HL-60/S4 treated with phorbol 12-myristate 13-acetate at 8.2 ng/mL for 4 days and 3 days (cell line): Measurements from ENCODE around the gene FAM13B.
"Not testable (repeated sequence)": the region's sequence is repeated elsewhere in the genome, so short reads cannot be mapped to it uniquely, and the experiment has no call there.

Experiments used
- in situ Hi-C: fragments of 300-500 bp; cut with MboI; formaldehyde crosslinking; loops from 2 replicates; pipeline ENCODE4 v1.15.0; 2022; ENCODE audit warnings: low sequenced_read_pairs

FAM13B gene

DNA sequence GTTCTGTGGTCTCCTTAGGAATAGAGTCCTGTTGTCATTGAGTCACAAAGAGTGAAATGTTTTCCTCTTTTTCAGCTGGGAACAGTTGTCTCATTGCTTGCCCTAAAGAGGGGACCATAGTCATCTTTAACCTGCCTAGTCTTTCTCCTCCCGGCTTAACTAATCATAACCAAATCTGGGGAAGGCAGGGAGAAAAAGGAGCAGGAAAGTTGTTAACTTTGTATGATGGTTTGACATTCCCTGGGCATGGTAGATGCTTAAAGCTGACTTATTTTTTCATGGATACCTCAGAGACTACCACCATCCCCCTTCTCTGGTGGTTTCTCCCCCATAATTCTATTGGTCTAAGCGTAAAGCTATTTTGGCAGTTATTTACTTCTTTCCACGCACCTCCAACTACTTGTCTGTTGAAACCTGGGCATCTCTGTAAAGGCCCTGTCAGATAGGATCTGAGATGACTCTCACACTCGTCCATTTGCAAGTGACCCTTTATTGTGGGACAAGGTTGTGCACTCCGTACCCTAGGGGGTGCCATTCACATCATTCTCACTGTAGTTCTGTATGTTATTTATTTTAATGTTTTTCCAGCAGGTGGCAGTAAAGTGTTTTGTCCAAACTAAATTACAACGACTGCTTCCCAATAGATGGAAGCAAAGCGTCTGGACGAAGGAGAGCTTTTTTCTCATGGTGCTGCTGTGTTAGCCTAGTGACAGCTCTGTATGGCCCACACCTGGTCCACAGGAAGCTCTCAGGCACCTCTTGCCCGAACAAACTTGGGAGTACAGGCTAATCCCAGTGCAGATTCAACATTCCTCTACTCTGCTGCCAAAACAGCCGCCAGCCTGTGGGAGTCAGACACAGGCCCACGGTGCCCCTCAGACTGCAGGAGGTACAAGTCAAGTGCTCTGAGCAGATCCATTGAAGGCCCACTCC lies 3.0 kb upstream of the FAM13B start:
- in situ Hi-C loops, result no loop called here

DNA sequence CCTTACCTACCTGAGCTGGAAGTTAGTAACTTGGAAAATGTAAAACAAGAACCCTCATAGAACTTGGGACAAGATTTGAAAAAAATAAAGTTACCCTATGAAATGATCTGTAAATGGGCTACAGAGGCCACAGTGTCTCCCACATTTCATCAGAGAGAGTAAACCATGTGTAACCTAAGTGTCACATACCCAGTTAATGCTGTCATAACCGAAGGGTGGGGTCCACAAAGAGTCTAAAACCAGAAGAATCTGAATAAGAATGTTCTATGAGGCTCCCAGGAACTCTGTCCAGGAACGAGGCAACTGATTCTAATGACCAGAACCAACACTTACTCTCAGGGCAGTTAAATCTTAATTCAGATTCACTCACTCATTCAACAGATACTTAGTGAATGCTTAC lies 1.0 kb upstream of the FAM13B start:
- in situ Hi-C loops, result no loop called here

DNA sequence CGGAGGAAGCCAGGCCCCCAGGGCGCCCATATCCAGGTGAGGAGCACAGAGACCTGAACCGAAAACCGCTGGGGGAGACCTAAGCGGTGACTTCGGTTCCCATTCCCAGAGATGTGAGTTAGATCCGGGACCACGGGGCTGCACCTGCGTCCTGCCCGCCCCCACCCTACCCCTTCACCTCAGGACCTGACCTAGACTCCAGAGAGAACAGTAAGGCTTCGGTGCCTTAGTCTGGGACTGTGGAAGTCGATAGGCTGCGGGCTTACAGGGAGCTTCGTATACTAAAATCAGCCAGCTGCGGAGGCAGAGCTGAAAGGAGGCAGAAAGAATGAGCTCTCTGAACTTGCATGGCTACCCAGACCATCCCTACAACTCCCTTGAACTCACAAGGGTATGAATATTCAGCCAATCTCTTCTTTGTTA lies 518 bp upstream of the FAM13B start:
- in situ Hi-C loops, result no loop called here

DNA sequence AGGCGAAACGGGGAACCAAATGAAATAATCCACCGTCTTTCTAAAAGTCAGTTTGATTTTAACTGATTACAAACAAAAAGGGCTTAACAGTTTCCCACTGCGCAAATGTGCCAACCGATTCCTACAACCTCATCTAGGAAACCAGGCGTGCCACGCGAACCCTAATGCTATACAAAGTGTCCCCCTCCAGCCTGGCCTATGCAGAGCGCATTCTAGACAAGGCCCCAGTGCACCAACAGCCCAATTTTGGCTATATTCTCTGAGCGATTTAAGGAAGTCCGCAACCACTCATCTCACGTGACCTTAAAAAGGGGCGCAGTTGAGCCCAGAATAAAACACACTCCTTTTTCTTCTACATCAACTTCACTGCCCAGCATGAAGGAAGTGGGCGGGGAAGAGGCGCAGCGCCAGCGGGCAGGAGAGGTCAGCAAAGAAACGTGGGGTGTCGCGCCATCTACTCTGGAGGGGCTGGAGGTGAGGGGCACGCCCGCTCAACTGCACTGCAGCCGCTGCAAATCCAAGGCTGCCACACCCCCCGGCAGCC lies 779 bp downstream of the FAM13B start:
- in situ Hi-C loops, result no loop called here

DNA sequence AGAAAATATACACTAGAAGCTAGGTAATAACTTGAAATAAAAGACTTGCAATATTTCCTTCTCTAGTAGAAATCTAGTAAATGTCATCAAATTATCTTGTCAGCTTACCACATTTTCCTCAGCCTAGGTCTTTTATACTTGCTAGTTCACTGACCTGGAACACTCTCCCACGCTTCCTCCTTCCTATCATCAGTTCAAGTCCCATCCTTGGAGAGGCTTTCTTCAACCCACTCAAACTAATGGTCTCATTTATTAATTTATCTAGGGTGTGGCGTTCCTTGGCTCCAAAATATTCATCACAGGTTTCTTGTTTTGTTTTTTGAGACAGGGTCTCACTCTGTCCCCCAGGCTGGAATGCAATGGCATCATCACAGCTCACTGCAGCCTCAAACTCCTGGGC lies 2.9 kb downstream of the FAM13B start:
- in situ Hi-C loops, result no loop called here

DNA sequence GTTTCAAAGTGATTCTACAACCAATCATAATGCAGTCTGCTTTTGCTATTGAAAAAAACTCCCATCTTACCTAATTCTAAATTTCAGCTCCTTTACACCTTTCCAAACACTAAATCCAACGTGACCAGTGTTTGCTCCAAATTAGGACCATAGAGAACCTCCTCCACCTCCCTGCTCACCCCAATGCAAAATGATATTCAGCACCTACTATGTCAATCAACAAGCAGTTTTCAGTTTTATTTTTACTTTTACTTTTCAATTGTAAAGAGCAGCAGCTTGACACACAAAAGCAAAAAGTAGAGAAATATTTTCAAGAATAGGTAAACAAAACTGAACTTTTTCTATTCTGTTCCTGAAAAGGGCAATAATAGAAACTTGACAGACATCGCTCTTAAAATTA lies 3.4 kb downstream of the FAM13B start:
- in situ Hi-C loops, result no loop called here

DNA sequence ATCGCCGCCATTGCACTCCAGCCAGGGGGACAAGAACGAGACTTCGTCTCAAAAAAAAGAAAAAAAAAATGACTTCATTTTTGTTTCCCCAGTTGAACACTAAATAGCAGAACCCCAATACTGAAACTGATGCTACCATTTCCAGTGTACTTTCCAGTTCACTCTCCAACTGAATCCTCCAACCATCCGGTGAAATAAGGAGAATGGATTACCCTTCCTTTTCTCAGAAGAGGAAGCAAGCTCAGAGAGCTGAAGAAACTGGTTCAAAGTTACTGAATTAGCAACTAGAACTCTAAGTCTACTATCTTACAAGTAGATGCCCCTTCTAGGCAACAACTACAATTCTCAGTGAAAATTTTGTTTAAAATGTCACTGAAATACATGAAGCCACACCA lies 3.9 kb downstream of the FAM13B start:
- in situ Hi-C loops, result no loop called here

DNA sequence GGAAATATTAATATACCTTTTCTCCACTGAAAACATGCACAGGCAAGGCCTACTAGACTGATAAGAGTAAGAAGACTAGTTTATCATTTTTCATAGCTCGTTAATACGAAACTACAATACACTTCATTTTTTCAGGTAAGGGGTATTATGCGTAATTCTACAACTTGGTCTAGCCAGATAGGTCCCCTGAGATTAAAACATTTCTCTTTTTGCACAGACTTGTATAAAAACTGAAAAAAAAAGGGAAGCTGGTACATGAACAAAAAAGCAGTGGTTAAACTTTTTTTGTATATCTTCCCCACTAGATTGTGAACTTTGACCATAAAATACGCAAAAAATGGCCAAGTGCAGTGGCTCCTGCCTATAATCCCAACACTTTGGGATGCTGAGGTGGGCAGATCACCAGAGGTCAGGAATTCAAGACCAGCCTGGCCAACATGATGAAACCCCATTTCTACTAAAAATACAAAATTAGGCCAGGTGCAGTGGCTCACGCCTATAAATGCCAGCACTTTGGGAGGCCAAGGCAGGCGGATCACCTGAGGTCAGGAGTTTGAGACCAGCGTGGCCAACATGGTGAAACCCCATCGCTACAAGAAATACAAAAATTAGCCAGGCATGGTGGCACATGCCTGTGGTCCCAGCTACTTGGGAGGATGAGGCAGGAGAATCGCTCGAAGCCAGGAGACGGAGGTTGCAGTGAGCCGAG lies 4.5 kb downstream of the FAM13B start:
- in situ Hi-C loops, result not testable (repeated sequence)

DNA sequence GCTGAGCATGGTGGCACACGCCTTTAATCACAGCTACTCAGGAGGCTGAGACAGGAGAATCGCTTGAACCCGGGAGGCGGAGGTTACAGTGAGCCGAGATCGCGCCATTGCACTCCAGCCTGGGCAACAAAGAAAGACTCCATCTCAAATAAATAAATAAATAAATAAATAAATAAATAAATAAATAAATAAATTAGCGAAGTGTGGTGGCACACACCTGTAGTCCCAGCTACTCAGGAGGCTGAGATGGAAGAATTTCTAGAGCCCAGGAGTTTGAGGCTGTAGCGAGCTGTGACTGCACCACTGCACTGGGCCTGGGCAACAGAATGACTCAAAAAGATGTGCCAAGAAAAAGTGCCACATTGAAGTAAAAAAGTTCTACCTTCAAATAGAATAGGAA lies 6.1 kb downstream of the FAM13B start:
- in situ Hi-C loops, result not testable (repeated sequence)

DNA sequence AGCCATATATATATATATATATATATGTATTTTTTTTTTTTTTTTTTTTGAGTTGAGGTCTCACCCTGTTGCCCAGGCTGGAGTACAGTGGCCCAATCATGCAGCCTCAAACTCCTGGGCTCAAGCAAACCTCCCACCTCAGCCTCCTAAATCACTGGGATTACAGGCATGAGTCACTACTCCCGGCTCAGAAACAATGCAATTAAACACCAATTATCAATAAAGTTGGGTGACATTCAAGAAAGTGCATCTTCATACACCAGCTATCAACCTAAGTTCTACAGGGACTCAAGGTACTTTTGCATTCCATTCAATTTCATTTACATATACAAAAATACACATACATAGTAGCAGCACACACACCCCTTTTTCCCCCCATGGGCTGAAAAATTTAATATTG lies 7.6 kb downstream of the FAM13B start:
- in situ Hi-C loops, result no loop called here

DNA sequence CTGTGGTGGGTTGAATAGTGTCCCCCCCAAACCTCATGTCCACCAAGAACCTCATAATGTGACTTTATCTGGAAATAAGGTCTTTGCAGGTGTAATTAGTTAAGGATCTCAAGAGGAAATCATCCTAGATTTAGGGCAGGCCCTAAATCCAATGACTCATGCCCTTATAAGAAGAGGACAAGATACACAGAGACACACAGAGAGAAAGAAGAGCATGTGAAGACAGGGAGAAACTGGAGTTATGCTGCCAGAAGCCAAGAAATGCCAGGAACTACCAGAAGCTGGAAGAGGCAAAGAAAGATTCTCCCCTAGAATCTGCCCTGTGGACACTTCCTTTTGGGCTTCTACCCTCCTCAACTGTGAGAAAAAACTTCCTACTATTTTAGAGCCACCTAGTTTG lies 8.8 kb downstream of the FAM13B start:
- in situ Hi-C loops, result no loop called here

DNA sequence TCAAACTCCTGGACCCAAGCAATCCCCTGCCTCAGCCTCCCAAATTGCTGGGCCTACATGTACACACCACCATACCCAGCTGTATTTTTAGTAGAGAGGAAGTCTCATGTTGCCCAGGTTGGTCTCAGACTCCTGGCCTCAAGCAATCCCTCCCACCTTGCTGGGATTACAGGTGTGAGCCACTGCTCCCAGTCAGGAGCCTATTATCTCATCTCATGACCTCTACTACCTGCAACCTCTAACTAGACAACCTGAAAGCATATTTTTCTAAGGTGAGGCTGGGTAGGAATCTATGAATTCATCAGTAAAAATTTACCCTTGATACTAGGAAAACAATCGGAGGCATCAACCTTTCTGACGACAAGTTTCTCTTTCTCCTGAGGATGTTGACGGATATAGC lies 10.0 kb downstream of the FAM13B start:
- in situ Hi-C loops, result no loop called here

DNA sequence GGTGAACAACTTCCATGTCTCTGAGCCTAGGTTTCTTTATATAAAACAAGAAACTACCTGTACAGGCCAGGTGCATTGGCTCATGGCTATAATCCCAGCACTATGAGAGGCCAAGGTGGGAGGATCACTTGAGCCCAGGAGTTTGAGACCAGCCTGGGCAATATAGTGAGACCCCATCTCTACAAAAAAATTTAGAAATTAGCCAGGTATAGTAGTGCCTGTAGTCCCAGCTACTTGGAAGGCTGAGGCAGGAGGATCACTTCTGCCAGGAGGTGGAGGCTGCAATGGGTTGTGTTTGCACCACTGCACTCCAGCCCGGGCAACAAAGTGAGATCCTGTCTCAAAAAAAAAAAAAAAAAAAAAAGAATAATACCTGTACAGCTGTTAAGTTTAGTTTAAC lies 11.1 kb downstream of the FAM13B start:
- in situ Hi-C loops, result no loop called here

DNA sequence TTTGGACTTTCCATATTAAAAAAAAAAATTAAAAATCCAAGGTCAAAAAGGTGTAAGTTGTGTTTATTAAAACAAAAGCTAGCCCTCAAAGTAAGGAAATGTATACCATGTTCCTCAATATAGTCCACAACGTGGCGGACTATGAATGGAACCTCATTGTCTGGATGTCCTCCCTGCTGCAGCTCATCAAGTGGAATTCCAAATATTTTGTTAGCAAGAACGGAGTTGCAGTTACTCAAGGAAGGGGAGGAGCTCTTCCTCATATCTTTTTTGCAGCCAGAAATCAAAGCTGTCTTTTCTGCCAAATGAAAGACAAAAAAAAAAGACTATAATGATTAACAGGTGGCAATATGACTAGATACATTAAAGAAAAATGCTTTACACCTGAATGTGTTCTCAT lies 14.0 kb downstream of the FAM13B start:
- in situ Hi-C loops, result no loop called here

DNA sequence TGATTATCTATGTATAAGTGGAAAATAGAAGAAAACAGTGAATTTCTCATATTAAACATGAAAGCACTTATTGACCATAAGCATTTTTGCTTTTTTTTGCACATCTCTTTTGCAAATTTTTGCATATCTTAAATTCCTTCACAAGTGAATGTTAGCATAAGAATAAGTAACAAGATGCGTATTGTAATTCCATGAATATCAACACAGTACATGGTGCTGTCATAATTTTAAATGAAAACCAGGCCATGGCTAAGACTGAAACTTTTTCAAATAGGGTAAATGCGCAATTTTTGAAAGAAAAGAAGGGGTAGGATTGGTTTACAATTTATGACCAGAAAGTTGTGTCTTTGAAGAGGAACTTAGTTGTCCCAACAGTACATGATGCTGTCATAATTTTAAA lies 17.0 kb downstream of the FAM13B start:
- in situ Hi-C loops, result no loop called here

DNA sequence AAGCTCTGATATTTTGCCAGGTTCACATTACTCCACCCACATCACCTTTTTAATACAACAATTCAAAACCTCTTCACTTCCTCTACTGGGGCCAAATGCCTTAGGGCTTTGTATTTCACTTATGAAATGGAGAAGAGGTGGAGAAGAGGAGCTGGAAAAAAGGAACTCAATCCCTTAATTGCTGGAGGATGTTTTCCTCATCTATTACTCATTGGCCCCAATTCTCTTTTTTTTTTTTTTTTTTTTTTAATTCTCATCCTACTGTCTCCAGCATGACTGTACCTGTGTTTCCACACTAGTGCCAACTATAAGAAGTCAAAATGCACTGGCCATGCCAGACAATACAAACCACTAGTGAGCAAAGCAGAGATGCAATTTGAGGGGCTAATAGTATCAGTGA lies 20.9 kb downstream of the FAM13B start:
- in situ Hi-C loops, result no loop called here

DNA sequence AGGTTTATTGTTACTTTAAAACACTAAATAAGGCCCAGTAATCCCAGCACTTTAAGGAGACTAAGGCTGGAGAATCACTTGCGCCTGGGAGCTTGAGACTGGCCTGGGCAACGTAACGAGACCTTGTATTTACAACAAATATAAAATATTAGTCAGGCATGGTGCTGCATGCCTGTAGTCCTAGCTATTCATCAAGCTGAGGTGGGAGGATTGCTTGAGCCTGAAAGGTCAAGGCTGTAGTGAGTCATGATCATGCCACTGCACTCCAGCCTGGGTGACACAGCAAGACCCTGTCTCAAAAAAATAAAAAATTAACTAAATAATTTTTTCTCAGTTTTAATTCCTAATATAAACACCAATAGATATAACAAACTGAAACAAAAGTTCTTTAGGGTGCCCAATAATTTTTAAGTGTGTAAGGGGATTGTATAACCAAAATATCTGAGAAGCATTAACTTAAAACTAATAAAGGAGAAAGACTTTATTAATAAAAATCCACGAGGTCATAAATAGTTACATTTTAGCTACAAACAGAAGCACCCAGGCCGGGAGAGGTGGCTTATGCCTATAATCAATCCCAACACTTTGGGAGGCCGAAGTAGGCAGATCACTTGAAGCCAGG lies 32.7 kb downstream of the FAM13B start:
- in situ Hi-C loops, result no loop called here

DNA sequence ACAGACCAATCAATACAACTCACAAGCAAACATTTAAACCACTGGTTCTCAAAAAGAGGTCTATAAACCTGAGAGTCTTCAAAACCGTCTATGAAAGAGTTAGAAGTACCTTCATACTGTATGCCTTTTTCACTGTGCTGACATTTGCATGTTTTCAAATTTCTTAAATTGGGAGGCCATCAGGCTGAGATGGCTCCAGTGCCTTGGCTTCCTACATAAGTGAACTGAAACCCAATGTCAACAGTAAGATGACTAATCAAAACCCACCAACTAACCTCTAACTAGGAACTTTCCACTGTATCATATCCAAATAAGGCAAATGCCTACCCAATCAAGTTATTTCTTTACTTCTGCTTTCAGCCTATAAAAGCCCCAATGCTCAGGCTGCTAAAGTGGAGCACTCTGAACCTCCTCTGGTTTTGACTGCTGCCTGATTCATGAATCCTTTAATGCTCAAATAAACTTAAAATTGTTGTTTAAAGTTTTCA lies 35.1 kb downstream of the FAM13B start:
- in situ Hi-C loops, result no loop called here

DNA sequence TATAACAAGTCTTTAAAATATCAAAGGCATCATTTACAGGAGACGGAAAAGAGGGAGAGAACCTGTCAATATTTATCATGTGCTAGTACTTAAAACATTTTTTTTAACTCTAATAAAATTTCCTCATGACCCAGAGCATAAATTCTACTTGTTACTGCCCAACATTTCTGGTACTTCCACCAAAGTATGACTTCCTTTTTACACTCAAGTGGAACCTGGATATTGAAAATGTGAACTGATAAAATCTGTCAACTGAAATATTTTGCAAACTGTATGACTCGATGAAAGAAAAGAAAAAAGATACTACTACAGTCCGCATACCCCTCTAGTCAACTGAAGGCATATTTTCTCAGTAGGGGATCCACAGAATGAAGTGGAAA lies 37.1 kb downstream of the FAM13B start:
- in situ Hi-C loops, result no loop called here

DNA sequence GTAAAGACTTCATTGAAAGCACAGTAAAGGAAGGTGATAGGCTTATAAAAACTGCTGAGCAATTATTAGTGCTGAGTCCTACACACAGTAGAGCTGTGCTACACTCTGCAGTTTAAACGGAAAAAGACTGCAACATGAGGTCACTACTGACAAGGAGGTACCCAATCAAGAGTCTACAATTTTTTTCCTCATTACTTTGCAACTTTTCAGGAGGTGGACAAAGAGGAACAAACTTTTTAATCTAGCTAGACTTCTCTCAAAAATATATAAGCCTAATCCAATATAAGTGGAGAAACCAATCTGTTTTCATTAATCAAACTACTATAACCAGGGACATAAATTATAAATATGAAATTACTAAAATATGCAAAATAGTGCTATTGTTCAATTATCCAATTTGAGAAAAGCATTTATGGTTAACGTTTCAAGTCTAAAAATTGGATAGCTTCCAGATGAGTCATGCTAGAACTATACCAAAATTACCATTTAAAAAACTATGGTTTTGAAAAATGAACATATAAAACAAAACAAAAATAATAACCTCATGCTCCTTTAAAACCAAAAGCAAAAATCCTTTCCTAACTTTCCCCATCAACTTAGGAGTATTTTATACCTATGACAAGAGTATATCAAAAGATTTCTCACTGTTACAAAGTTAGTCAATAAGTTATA lies 37.7 kb downstream of the FAM13B start:
- in situ Hi-C loops, result no loop called here

DNA sequence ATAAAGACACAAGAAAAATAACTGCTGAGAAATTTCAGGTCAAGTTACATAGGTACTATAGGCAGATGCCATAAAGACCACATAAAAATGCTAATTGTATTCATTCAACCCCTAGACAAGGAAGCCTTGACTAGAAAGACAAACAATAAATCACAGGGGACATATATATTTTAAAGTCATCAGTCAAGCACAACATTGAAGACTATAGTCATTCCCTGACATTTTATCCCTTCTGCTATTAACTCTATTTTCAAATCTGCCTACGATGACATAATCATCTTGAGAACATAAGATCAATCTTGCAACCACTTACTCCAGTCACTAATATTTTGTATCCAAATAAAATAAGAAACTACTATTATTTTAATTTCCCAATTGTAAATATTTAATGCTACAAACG lies 38.3 kb downstream of the FAM13B start:
- in situ Hi-C loops, result no loop called here
